ENCODE results near the gene PIK3R1.

DNA sequence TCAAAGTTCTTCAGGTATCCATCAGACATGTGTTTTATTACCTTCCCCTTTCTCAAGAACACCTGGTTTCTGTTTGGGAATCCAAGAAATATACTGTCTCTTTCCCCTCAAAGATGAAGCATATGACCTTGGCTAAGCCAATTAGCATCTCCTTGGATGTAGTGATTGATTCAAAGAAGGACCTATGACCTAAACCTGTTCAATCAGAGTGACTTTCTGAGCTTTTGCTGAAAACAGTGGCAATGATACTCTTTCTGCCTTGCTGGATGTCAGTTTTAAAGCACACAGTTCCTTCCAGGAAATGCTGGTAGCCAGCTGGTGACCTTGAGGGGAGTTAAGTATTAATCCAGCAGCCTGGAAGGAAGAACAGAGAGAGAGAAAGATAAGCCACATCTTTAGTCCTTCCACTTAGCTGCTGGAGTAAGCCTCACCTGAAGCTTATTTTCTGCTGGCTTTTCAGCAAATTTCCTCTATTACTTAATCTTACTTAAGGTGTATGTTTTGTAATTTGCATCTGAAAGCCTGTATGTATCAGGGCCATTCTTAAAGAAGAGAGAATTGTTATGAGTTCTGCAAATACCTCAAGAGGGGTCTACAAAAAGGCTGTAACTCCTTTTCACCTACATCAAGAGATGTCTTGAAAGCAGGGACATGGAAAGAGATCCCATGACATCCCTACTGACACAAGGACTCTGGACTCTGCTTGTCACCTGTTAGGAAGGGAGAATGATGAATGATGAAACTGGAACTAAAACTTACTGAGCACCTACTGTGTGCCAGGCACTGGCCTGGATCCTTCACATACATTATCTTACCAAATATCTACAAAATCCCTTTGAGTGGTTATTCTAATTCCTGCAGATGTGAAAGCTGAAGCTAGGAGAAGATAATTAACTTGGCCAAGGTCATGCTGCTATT lies 35.2 kb upstream of the PIK3R1 start:
- TF ChIP-seq, protein P1, sequence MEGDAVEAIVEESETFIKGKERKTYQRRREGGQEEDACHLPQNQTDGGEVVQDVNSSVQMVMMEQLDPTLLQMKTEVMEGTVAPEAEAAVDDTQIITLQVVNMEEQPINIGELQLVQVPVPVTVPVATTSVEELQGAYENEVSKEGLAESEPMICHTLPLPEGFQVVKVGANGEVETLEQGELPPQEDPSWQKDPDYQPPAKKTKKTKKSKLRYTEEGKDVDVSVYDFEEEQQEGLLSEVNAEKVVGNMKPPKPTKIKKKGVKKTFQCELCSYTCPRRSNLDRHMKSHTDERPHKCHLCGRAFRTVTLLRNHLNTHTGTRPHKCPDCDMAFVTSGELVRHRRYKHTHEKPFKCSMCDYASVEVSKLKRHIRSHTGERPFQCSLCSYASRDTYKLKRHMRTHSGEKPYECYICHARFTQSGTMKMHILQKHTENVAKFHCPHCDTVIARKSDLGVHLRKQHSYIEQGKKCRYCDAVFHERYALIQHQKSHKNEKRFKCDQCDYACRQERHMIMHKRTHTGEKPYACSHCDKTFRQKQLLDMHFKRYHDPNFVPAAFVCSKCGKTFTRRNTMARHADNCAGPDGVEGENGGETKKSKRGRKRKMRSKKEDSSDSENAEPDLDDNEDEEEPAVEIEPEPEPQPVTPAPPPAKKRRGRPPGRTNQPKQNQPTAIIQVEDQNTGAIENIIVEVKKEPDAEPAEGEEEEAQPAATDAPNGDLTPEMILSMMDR (IDR thresholded peaks at IDR 0.05) = no peak
- TF ChIP-seq POLR2A (IDR thresholded peaks at IDR 0.05) = no peak
